Skeletal muscle tissue (tissue), 4 donors: Measurements from ENCODE around the gene CNOT6L. TPM values are rescaled to one million over a fixed set of nuclear protein-coding genes. Genes with fewer than 3 reads are reported as not detected.
A peak's percentile ranks its signal among the peaks of the same experiment; 100 is the strongest.

ENCODE experiments used
- H3K27ac ChIP-seq: one replicate; pipeline ENCODE4 v1.7.0; 2013; ENCODE audit warnings: mild to moderate bottlenecking, low read depth, low read length, inconsistent platforms
- H3K27me3 ChIP-seq, 3 donors: one replicate each; pipeline ENCODE4 v1.7.0; 2013; ENCODE audit warnings: low read length in 3 of 3; ENCODE audit not compliant: control insufficient read depth in 3 of 3, insufficient read depth in 3 of 3
- H3K36me3 ChIP-seq, 3 donors: one replicate each; pipeline ENCODE4 v1.7.0; 2013; ENCODE audit warnings: low read length in 3 of 3; ENCODE audit not compliant: control insufficient read depth in 3 of 3, insufficient read depth in 3 of 3
- H3K4me1 ChIP-seq, 3 donors: one replicate each; pipeline ENCODE4 v1.7.0; 2013; ENCODE audit warnings: low read length in 3 of 3, mild to moderate bottlenecking in 3 of 3; ENCODE audit not compliant: control insufficient read depth in 3 of 3, insufficient read depth in 3 of 3
- H3K4me3 ChIP-seq, 3 donors: one replicate each; pipeline ENCODE4 v1.7.0; 2013; ENCODE audit warnings: low read length in 3 of 3
- H3K9ac ChIP-seq, 3 donors: one replicate each; pipeline ENCODE4 v1.7.0; 2013; ENCODE audit warnings: low read length in 3 of 3, mild to moderate bottlenecking in 3 of 3, moderate library complexity in 2 of 3, low read depth in 1 of 3
- H3K9me3 ChIP-seq, 3 donors: one replicate each; pipeline ENCODE4 v1.7.0; 2013; ENCODE audit warnings: low read length in 3 of 3; ENCODE audit not compliant: control insufficient read depth in 3 of 3
- total RNA-seq: library from RNA; depleted of rRNA; stranded (reverse); fragments of >200 nt; gene quantifications from one replicate; pipeline ENCODE4 v1.2.3, GENCODE V29; 2014
- donor health status: Osteomylitis.

Gene CNOT6L
- total RNA-seq, 1 donor from 2014 or later = 31.3 TPM

- H3K36me3 ChIP-seq = no peaks in the 10 kb centered on the region
- no peak overlapping the region for H3K4me3 ChIP-seq
- no peaks in the 10 kb centered on the region for H3K27me3 ChIP-seq
- H3K9me3 ChIP-seq = no peaks in the 10 kb centered on the region
- peak overlapping the region in 1 of 3 donors; percentile 17 for H3K9ac ChIP-seq
- peaks cover 17 to 26% (median 23%) of the 10 kb centered on the region in 3 donors for H3K4me1 ChIP-seq
- peak overlapping the region; percentile 97 for H3K27ac ChIP-seq
Measured at GRCh38 chr4:77821775-77822174, 2.6 kb upstream of the CNOT6L start.

GRCh38 chr4:77820649-77821561 lies 1.7 kb upstream of the CNOT6L start:
- Histone ChIP-seq H3K27ac (peak overlapping the region; percentile 97), H3K9ac (peak overlapping the region; percentile 86 to 98 (median 97)), H3K36me3 (no peaks in the 10 kb centered on the region), H3K9me3 (no peaks in the 10 kb centered on the region), H3K27me3 (no peaks in the 10 kb centered on the region), H3K4me1 (peaks cover 17 to 26% (median 23%) of the 10 kb centered on the region in 3 donors), H3K4me3 (peak overlapping the region; percentile 88 to 94 (median 91))

- H3K36me3 ChIP-seq = no peaks in the 10 kb centered on the region
- peak overlapping the region; percentile 88 to 94 (median 91) for H3K4me3 ChIP-seq
- no peaks in the 10 kb centered on the region for H3K27me3 ChIP-seq
- no peaks in the 10 kb centered on the region for H3K9me3 ChIP-seq
- peak overlapping the region; percentile 97 for H3K27ac ChIP-seq
- H3K4me1 ChIP-seq = peaks cover 22 to 33% (median 28%) of the 10 kb centered on the region in 3 donors
- peak overlapping the region; percentile 86 to 98 (median 97) for H3K9ac ChIP-seq
Measured at GRCh38 chr4:77819843-77820648, 878 bp upstream of the CNOT6L start.

- Histone ChIP-seq H3K4me3 (peak overlapping the region; percentile 88 to 94 (median 91)), H3K4me1 (peaks cover 22 to 33% (median 32%) of the 10 kb centered on the region in 3 donors), H3K36me3 (no peaks in the 10 kb centered on the region), H3K27me3 (no peaks in the 10 kb centered on the region), H3K9ac (peak overlapping the region; percentile 95 to 98 (median 97)), H3K9me3 (no peaks in the 10 kb centered on the region), H3K27ac (peak overlapping the region; percentile 97)
Measured at GRCh38 chr4:77819404-77819842, 255 bp upstream of the CNOT6L start.

- peaks cover 22 to 39% (median 36%) of the 10 kb centered on the region in 3 donors for H3K4me1 ChIP-seq
Measured at GRCh38 chr4:77818073-77818601, 1.0 kb downstream of the CNOT6L start.

GRCh38 chr4:77817304-77818072 lies 1.7 kb downstream of the CNOT6L start:
- peaks cover 22 to 39% (median 36%) of the 10 kb centered on the region in 3 donors for H3K4me1 ChIP-seq
- H3K36me3 ChIP-seq = no peaks in the 10 kb centered on the region
- no peaks in the 10 kb centered on the region for H3K27me3 ChIP-seq
- H3K27ac ChIP-seq = peak overlapping the region; percentile 97
- no peaks in the 10 kb centered on the region for H3K9me3 ChIP-seq
- peak overlapping the region; percentile 87 to 92 (median 91) for H3K4me3 ChIP-seq
- H3K9ac ChIP-seq = peak overlapping the region; percentile 91 to 95 (median 94)

More at GRCh38 chr4:77818073-77818601, 1.0 kb downstream of the CNOT6L start:
- Histone ChIP-seq H3K9me3 (no peaks in the 10 kb centered on the region), H3K27ac (peak overlapping the region; percentile 97), H3K4me3 (peak overlapping the region; percentile 87 to 92 (median 91)), H3K9ac (peak overlapping the region; percentile 91 to 95 (median 94)), H3K36me3 (no peaks in the 10 kb centered on the region), H3K27me3 (no peaks in the 10 kb centered on the region)

- H3K36me3 ChIP-seq = no peaks in the 10 kb centered on the region
- no peak overlapping the region for H3K9ac ChIP-seq
- no peak overlapping the region for H3K4me3 ChIP-seq
- H3K9me3 ChIP-seq = no peaks in the 10 kb centered on the region
- no peaks in the 10 kb centered on the region for H3K27me3 ChIP-seq
- H3K4me1 ChIP-seq = peaks cover 19 to 35% (median 31%) of the 10 kb centered on the region in 3 donors
- no peak overlapping the region for H3K27ac ChIP-seq
Measured at GRCh38 chr4:77816546-77816945, 2.6 kb downstream of the CNOT6L start.

GRCh38 chr4:77815636-77816035 lies 3.5 kb downstream of the CNOT6L start:
- Histone ChIP-seq H3K9me3 (no peaks in the 10 kb centered on the region), H3K36me3 (no peaks in the 10 kb centered on the region), H3K4me3 (no peak overlapping the region), H3K9ac (peak overlapping the region in 2 of 3 donors; percentile 24 to 28), H3K27ac (peak overlapping the region; percentile 10), H3K27me3 (no peaks in the 10 kb centered on the region), H3K4me1 (peaks cover 13 to 26% (median 22%) of the 10 kb centered on the region in 3 donors)

GRCh38 chr4:77805840-77806239 lies 13.3 kb downstream of the CNOT6L start:
- Histone ChIP-seq H3K9me3 (no peaks in the 10 kb centered on the region), H3K36me3 (no peaks in the 10 kb centered on the region), H3K9ac (no peak overlapping the region), H3K27ac (no peak overlapping the region), H3K27me3 (no peaks in the 10 kb centered on the region), H3K4me3 (no peak overlapping the region), H3K4me1 (peaks cover 4 to 16% (median 5%) of the 10 kb centered on the region in 3 donors)
